Psoas muscle (tissue), 8 donors: ENCODE data around the gene FAM20A. TPM values are rescaled to one million over a fixed set of nuclear protein-coding genes. Genes with fewer than 3 reads are reported as not detected.

Source experiments
- ATAC-seq, 4 donors: fragments of 200-7000 bp; cut with Tn5 transposase; one replicate each; pipeline ENCODE4 v1.9.1; 2020; ENCODE audit warnings: moderate library complexity in 3 of 4, mild to moderate bottlenecking in 2 of 4
- DNase-seq, 2 donors: peaks; one replicate each; pipeline ENCODE4 v3.0.0-alpha.2; 2020
- H3K27ac ChIP-seq: fragments of 200-600 bp; one replicate; pipeline ENCODE4 v1.8.0; 2022
- H3K27me3 ChIP-seq, 3 donors: fragments of 200-600 bp in 1 of 3; one replicate each; pipeline versions ENCODE4 v1.6.1 to v1.8.0; 2013 to 2022; ENCODE audit warnings: low read length in 2 of 3, mild to moderate bottlenecking in 2 of 3, moderate library complexity in 1 of 3; ENCODE audit not compliant: insufficient read depth in 3 of 3
- H3K36me3 ChIP-seq, 2 donors: fragments of 200-600 bp in 1 of 2; one replicate each; pipeline versions ENCODE4 v1.6.1 to v1.8.0; 2013 to 2022; ENCODE audit warnings: low read depth in 1 of 2, mild to moderate bottlenecking in 1 of 2, moderate library complexity in 1 of 2; ENCODE audit not compliant: insufficient read depth in 1 of 2
- H3K4me1 ChIP-seq: fragments of 200-600 bp; one replicate; pipeline ENCODE4 v1.8.0; 2022
- H3K4me3 ChIP-seq: fragments of 200-600 bp; one replicate; pipeline ENCODE4 v1.8.0; 2022; ENCODE audit warnings: mild to moderate bottlenecking
- H3K9me3 ChIP-seq: fragments of 200-600 bp; one replicate; pipeline ENCODE4 v1.8.0; 2022
- WGBS, 3 donors: extraction: QIAGEN DNeasy Blood & Tissue Kit; methylation state at CpG; one replicate each; pipeline versions ENCODE4 v1.1.6 to v1.1.7; 2013; 5-methylcytosine and 5-hydroxymethylcytosine counted together
- intact Hi-C, 2 donors: fragments of 100-400 bp; cut with DNase I; formaldehyde crosslinking; loops; one replicate each; pipeline versions ENCODE4 v1.11.0 to v1.14.2; 2022
- polyA plus RNA-seq, 3 donors: library from polyadenylated mRNA; stranded (reverse); fragments of 200-250 nt; gene quantifications; one replicate each; pipeline ENCODE4 v1.2.3, GENCODE V29; 2013
- total RNA-seq, 4 donors: library from RNA; stranded (reverse); fragmentation: NEBNext Ultra II Directional in 2 of 4; extraction: Animal tissue kit (Norgen Biotek cat#: 25700) in 2 of 4; gene quantifications; one replicate each; pipeline versions ENCODE4 v1.2.1 to v1.2.4, GENCODE V29; 2021 to 2023
- TF ChIP-seq, protein P1 (sequence below): fragments of 200-600 bp; IDR thresholded peaks from one replicate; pipeline ENCODE4 v1.8.0; 2022; ENCODE audit warnings: antibody characterized with exemption
- donor health status: healthy with polysubstance abuse.
- donor health status: DM: no; HTN: no; CAD: no; lungs with moderate emphysema.
- donor health status: Bipolar disorder and iron deficiency.
- donor health status: healthy.
- donor health status: DM: yes; HTN: yes; CAD: no.
- donor health status: DM: no; HTN: no; CAD: no.
- donor health status: DM: no; HTN: no; CAD: no.
- donor health status: DM: yes; HTN: yes; CAD: no.

Gene FAM20A
- total and polyA plus RNA-seq, 7 donors: 0.83 to 7.1 (median 1.8) TPM

- WGBS, 3 donors: 62 to 74% (median 66%) methylated on average over 4 of the region's 4 CpGs
- Histone ChIP-seq H3K9me3 (no peaks in the 10 kb centered on the region), H3K4me1 (no peaks in the 10 kb centered on the region), H3K36me3 (no peaks in the 10 kb centered on the region), H3K4me3 (peak overlapping the region; percentile 73), H3K27me3 (peaks cover 0 to 50% (median 11%) of the 10 kb centered on the region in 3 donors), H3K27ac (peak overlapping the region; percentile 61)
- intact Hi-C loops: no loop called here
- TF ChIP-seq, protein P1, sequence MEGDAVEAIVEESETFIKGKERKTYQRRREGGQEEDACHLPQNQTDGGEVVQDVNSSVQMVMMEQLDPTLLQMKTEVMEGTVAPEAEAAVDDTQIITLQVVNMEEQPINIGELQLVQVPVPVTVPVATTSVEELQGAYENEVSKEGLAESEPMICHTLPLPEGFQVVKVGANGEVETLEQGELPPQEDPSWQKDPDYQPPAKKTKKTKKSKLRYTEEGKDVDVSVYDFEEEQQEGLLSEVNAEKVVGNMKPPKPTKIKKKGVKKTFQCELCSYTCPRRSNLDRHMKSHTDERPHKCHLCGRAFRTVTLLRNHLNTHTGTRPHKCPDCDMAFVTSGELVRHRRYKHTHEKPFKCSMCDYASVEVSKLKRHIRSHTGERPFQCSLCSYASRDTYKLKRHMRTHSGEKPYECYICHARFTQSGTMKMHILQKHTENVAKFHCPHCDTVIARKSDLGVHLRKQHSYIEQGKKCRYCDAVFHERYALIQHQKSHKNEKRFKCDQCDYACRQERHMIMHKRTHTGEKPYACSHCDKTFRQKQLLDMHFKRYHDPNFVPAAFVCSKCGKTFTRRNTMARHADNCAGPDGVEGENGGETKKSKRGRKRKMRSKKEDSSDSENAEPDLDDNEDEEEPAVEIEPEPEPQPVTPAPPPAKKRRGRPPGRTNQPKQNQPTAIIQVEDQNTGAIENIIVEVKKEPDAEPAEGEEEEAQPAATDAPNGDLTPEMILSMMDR: no peak
- ATAC-seq (peak in 2 of 4 donors; percentile 48 to 55), DNase-seq (no peak)
These were observed 2.1 kb downstream of the FAM20A start for GRCh38 chr17:68599091-68599490.

- Histone ChIP-seq H3K36me3 (no peaks in the 10 kb centered on the region), H3K4me3 (peak overlapping the region; percentile 73), H3K4me1 (no peaks in the 10 kb centered on the region), H3K9me3 (no peaks in the 10 kb centered on the region), H3K27me3 (peaks cover 0 to 48% (median 11%) of the 10 kb centered on the region in 3 donors), H3K27ac (no peak overlapping the region)
- 83 to 89% (median 84%) methylated on average over 4 of the region's 4 CpGs for WGBS, 3 donors
- DNase-seq: no peak
- TF ChIP-seq, protein P1: no peak
- intact Hi-C loops: no loop called here
- no peak for ATAC-seq
These were observed 2.6 kb downstream of the FAM20A start for GRCh38 chr17:68598545-68598961.

- H3K4me1 ChIP-seq: no peaks in the 10 kb centered on the region
- peak overlapping the region; percentile 73 for H3K4me3 ChIP-seq
- no peaks in the 10 kb centered on the region for H3K36me3 ChIP-seq
- peaks cover 0 to 43% (median 11%) of the 10 kb centered on the region in 3 donors for H3K27me3 ChIP-seq
- ATAC-seq: no peak
- 92 to 96% (median 95%) methylated on average over 4 of the region's 4 CpGs for WGBS, 3 donors
- no peak for DNase-seq
- TF ChIP-seq, protein P1: no peak
- H3K27ac ChIP-seq: no peak overlapping the region
- intact Hi-C loops: no loop called here
- no peaks in the 10 kb centered on the region for H3K9me3 ChIP-seq
These were observed 3.1 kb downstream of the FAM20A start for GRCh38 chr17:68598074-68598473.

- Histone ChIP-seq H3K27me3 (peaks cover 0 to 27% (median 11%) of the 10 kb centered on the region in 3 donors), H3K36me3 (no peaks in the 10 kb centered on the region), H3K9me3 (no peaks in the 10 kb centered on the region), H3K4me1 (no peaks in the 10 kb centered on the region), H3K27ac (no peak overlapping the region), H3K4me3 (peak overlapping the region; percentile 7)
- ATAC-seq (no peak), DNase-seq (peak in 1 of 2 donors; percentile 17)
- TF ChIP-seq, protein P1: no peak
- intact Hi-C loops: no loop called here
- WGBS, 3 donors: 63 to 72% (median 65%) methylated on average over 5 of the region's 5 CpGs
These were observed 4.7 kb downstream of the FAM20A start for GRCh38 chr17:68596411-68596945.

DNA sequence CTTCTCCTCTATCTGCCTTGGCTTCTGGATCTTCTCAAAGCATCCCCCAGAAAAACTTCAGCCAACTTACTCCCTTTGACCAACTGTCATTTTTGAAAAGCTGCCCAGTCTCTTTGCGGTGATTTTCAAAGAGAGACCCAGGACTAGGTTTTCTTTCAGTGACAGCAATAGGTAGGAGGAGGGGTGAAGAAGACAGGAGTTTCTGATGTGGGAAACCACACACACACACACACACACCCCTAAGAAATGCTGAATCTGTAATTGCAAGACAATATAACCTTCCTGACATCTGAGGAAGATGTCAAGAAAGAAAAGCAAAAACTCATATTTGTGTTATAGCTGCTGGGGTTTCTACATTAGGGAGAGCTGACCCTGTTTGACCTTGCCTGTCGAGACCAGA is 5.2 kb downstream of the FAM20A start:
- TF ChIP-seq, protein P1: no peak
- no peak overlapping the region for H3K4me3 ChIP-seq
- intact Hi-C loops: no loop called here

More for the DNA sequence above, 5.2 kb downstream of the FAM20A start:
- H3K36me3 ChIP-seq: no peaks in the 10 kb centered on the region
- H3K4me1 ChIP-seq: no peaks in the 10 kb centered on the region
- H3K27ac ChIP-seq: peak overlapping the region; percentile 0
- no peak for ATAC-seq
- 30 to 55% (median 37%) methylated on average over 2 of the region's 2 CpGs for WGBS, 3 donors
- H3K27me3 ChIP-seq: peaks cover 0 to 22% (median 9%) of the 10 kb centered on the region in 3 donors
- H3K9me3 ChIP-seq: no peaks in the 10 kb centered on the region
- no peak for DNase-seq
